GM19455 (cell line): ENCODE results near the gene ZSWIM4.

Source experiments
- ATAC-seq: cut with Tn5 transposase; IDR thresholded peaks from one replicate; pipeline ENCODE4 v1.9.1; 2021; ENCODE audit not compliant: unreplicated experiment

The ZSWIM4 gene

GRCh38 chr19:13833330-13834243, 38.3 kb downstream of the ZSWIM4 start:
- ATAC-seq: peak; percentile 65

- no peak for ATAC-seq
These were observed 39.2 kb downstream of the ZSWIM4 start for GRCh38 chr19:13834244-13835069.

- no peak for ATAC-seq
These were observed 40.8 kb downstream of the ZSWIM4 start for GRCh38 chr19:13835791-13836723.

GRCh38 chr19:13838435-13839129, 43.3 kb downstream of the ZSWIM4 start:
- no peak for ATAC-seq

GRCh38 chr19:13839130-13839937, 44.1 kb downstream of the ZSWIM4 start:
- no peak for ATAC-seq

- ATAC-seq: no peak
These were observed 44.7 kb downstream of the ZSWIM4 start for GRCh38 chr19:13839938-13840304.

- no peak for ATAC-seq
These were observed 45.3 kb downstream of the ZSWIM4 start for GRCh38 chr19:13840305-13841085.

- no peak for ATAC-seq
These were observed 46.1 kb downstream of the ZSWIM4 start for GRCh38 chr19:13841086-13841961.

GRCh38 chr19:13841962-13842290, 46.7 kb downstream of the ZSWIM4 start:
- ATAC-seq: no peak

- no peak for ATAC-seq
These were observed 47.3 kb downstream of the ZSWIM4 start for GRCh38 chr19:13842291-13843103.

- ATAC-seq: no peak
These were observed 48.1 kb downstream of the ZSWIM4 start for GRCh38 chr19:13843104-13843921.

GRCh38 chr19:13844130-13844631, 48.9 kb downstream of the ZSWIM4 start:
- ATAC-seq: no peak

GRCh38 chr19:13846557-13847406, 51.5 kb downstream of the ZSWIM4 start:
- ATAC-seq: peak; percentile 61

GRCh38 chr19:13847407-13848339, 52.4 kb downstream of the ZSWIM4 start:
- no peak for ATAC-seq
